Stimulated activated CD8-positive, alpha-beta memory T cell treated with anti-CD3 and anti-CD28 coated beads, Interleukin-7, amount 100 ng/mL, for 1 hour (primary cell): ENCODE data around the gene CRLF3.
"Not testable (repeated sequence)": the region's sequence is repeated elsewhere in the genome, so short reads cannot be mapped to it uniquely, and the experiment has no call there.

ENCODE experiments used
- DNase-seq, 2 donors: peaks; one replicate each; pipeline ENCODE4 v3.0.0-alpha.2; 2020; ENCODE audit warnings: low read depth in 2 of 2

Gene CRLF3

DNA sequence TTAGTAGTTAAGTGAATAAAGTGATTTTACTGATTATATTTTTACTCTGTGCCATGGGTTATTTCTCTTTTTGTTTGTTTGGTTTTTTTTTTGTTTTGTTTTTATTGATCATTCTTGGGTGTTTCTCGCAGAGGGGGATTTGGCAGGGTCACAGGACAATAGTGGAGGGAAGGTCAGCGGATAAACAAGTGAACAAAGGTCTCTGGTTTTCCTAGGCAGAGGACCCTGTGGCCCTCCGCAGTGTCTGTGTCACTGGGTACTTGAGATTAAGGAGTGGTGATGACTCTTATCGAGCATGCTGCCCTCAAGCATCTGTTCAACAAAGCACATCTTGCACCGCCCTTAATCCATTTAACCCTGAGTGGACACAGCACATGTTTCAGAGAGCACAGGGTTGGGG is 88.8 kb downstream of the CRLF3 start:
- not testable (repeated sequence) for DNase-seq

- not testable (repeated sequence) for DNase-seq
Measured at GRCh38 chr17:30735206-30735605, 89.3 kb downstream of the CRLF3 start.

- not testable (repeated sequence) for DNase-seq
Measured at GRCh38 chr17:30734153-30734552, 90.3 kb downstream of the CRLF3 start.
